MV-4-11 (cell line): Measurements from ENCODE around the gene NR6A1.

Experiments used
- DNase-seq: peaks from one replicate; lab custom pipeline; 2025; lab: John Stamatoyannopoulos, UW

NR6A1 gene

GRCh38 chr9:124771021-124771866 is at the start of gene NR6A1:
Gene NR6A1 (minus strand): TSS chr9:124771311.
- peak; percentile 94 for DNase-seq

GRCh38 chr9:124818431-124819281 is 47.5 kb upstream of the NR6A1 start:
- DNase-seq: peak; percentile 32

- no peak for DNase-seq
Observed at GRCh38 chr9:124815601-124816000, 44.5 kb upstream of the NR6A1 start.

- DNase-seq: no peak
Observed at GRCh38 chr9:124814164-124814535, 43.0 kb upstream of the NR6A1 start.

GRCh38 chr9:124813501-124814163 is 42.5 kb upstream of the NR6A1 start:
- DNase-seq: no peak

GRCh38 chr9:124813041-124813440 is 41.9 kb upstream of the NR6A1 start:
- DNase-seq: no peak

GRCh38 chr9:124812441-124812876 is 41.3 kb upstream of the NR6A1 start:
- peak; percentile 55 for DNase-seq

GRCh38 chr9:124810663-124811355 is 39.7 kb upstream of the NR6A1 start:
- no peak for DNase-seq

GRCh38 chr9:124809741-124810500 is 38.8 kb upstream of the NR6A1 start:
- no peak for DNase-seq

- DNase-seq: no peak
Observed at GRCh38 chr9:124809211-124809610, 38.1 kb upstream of the NR6A1 start.

GRCh38 chr9:124808246-124808956 is 37.3 kb upstream of the NR6A1 start:
- no peak for DNase-seq

GRCh38 chr9:124805186-124805585 is 34.1 kb upstream of the NR6A1 start:
- no peak for DNase-seq

- no peak for DNase-seq
Observed at GRCh38 chr9:124803911-124804310, 32.8 kb upstream of the NR6A1 start.

- DNase-seq: no peak
Observed at GRCh38 chr9:124802426-124802825, 31.3 kb upstream of the NR6A1 start.

GRCh38 chr9:124801356-124801755 is 30.2 kb upstream of the NR6A1 start:
- DNase-seq: no peak

- DNase-seq: peak; percentile 80
Observed at GRCh38 chr9:124800306-124801259, 29.5 kb upstream of the NR6A1 start.

- DNase-seq: no peak
Observed at GRCh38 chr9:124799274-124800006, 28.3 kb upstream of the NR6A1 start.

GRCh38 chr9:124797343-124798103 is 26.4 kb upstream of the NR6A1 start:
- no peak for DNase-seq
